GM19452 (cell line): ENCODE data around the gene PHF21A.
A peak's percentile ranks its signal among the peaks of the same experiment; 100 is the strongest.
"Not testable (repeated sequence)": the region's sequence is repeated elsewhere in the genome, so short reads cannot be mapped to it uniquely, and the experiment has no call there.

Experiments
- ATAC-seq: cut with Tn5 transposase; IDR thresholded peaks from one replicate; pipeline ENCODE4 v1.9.1; 2021; ENCODE audit not compliant: unreplicated experiment

Gene PHF21A

GRCh38 chr11:45906096-45906682 lies 215.1 kb downstream of the PHF21A start:
- no peak for ATAC-seq

- not testable (repeated sequence) for ATAC-seq
These were observed 215.7 kb downstream of the PHF21A start for GRCh38 chr11:45905576-45905975.

DNA sequence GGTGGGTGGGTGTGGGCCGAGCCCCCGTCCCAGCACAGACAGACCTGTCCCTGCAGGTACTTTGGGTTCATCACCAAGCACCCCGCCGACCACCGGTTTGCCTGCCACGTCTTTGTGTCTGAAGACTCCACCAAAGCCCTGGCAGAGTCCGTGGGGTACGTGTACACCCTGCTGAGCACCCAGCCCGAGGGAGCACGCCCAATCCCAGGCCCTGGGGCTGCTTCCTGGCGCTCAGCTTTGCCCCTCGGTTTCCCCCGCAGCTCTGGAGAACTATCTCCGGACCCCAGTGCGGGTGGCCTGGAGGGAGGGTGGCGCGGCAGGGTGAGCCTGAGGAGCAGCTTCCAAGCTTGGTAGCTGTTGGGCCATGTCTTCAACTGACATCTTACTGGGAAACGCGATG lies 216.2 kb downstream of the PHF21A start:
- ATAC-seq = no peak

GRCh38 chr11:45904309-45904915 lies 216.8 kb downstream of the PHF21A start:
- ATAC-seq = no peak

DNA sequence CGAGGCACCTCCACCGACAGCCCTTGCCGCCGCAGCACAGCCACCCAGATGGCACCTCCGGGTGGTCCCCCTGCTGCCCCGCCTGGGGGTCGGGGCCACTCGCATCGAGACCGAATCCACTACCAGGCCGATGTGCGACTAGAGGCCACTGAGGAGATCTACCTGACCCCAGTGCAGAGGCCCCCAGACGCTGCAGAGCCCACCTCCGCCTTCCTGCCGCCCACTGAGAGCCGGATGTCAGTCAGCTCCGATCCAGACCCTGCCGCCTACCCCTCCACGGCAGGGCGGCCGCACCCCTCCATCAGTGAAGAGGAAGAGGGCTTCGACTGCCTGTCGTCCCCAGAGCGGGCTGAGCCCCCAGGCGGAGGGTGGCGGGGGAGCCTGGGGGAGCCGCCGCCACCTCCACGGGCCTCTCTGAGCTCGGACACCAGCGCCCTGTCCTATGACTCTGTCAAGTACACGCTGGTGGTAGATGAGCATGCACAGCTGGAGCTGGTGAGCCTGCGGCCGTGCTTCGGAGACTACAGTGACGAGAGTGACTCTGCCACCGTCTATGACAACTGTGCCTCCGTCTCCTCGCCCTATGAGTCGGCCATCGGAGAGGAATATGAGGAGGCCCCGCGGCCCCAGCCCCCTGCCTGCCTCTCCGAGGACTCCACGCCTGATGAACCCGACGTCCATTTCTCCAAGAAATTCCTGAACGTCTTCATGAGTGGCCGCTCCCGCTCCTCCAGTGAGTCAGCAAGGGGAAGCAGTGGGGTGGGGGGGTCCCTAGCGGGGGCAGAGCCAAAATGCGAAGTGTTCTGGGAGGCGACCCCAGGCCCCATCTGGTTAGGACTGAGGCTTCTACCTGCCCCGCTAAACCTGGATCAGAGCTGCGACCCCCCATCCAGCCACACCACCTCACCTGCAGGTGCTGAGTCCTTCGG lies 218.5 kb downstream of the PHF21A start:
- ATAC-seq = no peak

DNA sequence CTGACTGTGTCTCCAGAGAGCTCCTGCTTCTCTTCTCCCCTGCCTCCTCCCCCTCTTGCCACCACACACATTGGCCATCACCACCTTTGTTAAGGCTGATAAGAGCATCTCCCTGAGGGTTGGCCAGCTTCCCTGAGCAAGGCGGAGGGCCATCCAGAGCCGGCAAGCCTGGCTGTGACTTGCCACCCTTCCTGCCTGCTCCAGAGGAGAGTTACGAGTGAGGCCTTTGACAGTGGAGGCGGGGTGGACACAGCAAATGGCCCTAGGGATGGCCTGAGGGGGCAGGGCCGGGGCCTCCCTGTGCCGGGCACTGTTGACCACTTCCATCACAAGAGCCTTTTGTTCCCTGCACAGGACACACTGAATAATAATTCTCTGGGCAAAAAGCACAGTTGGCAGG lies 219.6 kb downstream of the PHF21A start:
- no peak for ATAC-seq

DNA sequence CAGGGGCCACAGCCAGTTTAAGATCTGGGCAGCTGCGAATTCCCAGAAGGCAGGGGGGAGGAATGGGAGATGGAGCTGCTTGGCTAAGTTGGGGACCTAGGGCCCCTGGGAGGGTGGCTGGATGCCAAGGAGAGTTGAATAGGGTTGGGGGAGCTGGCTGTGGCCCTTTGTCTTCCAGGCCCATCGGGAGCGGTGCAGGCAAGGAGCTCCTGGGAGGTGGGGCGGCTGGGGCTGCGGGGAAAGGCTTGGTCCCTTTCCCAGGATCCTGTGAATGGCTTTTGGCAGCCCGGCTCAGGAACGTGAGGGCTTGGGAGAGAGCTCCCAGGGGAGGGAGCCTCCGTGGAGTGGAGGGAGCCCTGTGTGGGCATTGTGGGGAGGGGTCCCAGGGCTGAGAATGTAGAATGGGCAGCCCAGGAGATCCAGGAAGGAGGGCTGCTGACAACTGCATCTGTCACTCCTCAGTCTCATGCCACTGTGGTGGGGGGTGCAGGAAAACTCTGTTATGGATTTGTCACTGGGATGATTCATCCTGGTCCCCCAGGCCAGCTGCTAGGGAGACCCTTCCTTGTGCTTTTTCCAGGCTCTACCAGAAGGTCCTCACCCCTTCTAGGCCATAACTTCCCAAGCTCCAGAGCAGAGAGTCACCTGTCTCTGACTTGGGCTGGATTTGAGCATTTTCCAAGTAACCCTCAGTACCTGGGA lies 220.2 kb downstream of the PHF21A start:
- no peak for ATAC-seq

DNA sequence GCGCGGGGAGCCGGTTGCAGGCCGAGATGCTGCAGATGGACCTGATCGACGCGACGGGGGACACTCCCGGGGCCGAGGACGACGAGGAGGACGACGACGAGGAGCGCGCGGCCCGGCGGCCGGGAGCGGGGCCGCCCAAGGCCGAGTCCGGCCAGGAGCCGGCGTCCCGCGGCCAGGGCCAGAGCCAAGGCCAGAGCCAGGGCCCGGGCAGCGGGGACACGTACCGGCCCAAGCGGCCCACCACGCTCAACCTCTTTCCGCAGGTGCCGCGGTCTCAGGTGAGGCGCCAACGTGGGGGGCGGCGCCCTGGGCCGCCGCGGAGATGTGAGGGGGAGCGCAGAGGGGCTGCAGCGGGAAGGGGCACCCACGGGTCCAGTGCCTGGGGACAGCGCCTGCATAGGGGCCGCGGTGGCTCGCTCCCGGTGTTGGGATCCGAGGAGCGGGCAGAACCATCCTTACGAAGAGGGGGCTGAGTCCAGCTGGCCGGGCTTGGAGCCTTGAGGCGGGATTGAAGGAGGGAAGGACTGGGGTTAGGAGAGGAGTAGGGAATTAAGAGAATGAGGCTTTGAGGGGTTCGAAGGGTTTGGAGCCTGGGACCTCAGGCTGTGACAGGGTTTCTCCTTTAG lies 221.0 kb downstream of the PHF21A start:
- peak; percentile 13 for ATAC-seq

DNA sequence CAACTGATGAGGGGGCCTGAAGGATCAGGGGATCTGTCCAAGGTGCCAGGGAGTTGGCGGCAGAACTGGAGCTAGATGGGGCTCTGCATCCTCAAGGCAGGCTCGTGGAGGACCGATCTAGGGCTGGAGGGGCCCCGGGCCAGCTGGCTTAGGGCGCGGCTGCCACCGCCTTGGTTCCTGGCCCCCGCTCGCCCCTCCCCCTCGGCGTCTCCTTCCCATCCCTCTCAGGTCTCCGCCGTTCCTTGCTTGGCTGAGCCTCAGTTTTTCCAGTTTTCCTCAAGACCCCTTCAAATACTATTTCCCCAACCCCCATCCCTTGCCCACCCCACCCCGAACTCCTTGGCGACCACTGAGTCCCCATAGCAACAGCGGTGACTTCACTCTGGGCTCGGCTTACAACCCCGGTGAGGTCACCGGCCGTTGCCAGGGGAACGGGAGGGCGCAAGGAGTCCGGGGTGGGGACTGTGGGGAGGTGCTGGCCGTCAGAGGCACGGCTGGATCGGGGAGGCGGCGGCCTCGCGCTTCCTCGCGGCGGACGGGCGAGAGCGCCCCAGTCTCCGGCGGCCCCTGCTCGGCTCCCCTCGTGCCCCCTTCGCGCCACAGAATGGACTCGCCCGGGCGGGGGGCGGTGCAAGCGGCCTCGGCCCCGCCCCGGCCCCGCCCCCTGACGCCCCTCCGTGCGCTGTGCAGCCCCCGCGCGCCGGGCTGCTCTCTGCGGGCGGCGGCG lies 221.6 kb downstream of the PHF21A start:
- peak; percentile 55 for ATAC-seq

- ATAC-seq = no peak
These were observed 222.2 kb downstream of the PHF21A start for GRCh38 chr11:45899086-45899447.

DNA sequence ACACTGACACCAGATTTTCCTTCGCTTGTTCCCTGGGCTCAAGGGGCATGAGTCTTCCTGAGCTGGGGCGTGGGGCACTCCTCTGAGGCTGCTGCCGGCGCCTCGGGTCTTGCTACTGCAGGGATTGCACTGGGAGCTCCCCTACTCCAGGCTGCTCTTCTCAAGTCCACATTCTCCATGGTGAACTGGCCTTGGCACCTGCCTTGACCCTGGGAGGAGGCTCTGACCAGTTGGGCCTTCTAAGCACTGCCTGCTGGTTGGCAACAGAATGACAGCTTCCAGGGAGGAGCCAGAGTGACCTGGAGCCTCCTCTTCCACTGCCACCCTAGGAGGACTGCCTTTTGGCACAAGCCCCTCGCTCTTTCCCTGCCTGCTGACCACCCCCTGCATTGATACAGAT lies 223.7 kb downstream of the PHF21A start:
- ATAC-seq = no peak

- ATAC-seq = no peak
These were observed 224.8 kb downstream of the PHF21A start for GRCh38 chr11:45896422-45896984.

GRCh38 chr11:45895553-45896259 lies 225.5 kb downstream of the PHF21A start:
- no peak for ATAC-seq

GRCh38 chr11:45894555-45895247 lies 226.6 kb downstream of the PHF21A start:
- ATAC-seq = no peak

GRCh38 chr11:45892856-45893255 lies 228.4 kb downstream of the PHF21A start:
- no peak for ATAC-seq

DNA sequence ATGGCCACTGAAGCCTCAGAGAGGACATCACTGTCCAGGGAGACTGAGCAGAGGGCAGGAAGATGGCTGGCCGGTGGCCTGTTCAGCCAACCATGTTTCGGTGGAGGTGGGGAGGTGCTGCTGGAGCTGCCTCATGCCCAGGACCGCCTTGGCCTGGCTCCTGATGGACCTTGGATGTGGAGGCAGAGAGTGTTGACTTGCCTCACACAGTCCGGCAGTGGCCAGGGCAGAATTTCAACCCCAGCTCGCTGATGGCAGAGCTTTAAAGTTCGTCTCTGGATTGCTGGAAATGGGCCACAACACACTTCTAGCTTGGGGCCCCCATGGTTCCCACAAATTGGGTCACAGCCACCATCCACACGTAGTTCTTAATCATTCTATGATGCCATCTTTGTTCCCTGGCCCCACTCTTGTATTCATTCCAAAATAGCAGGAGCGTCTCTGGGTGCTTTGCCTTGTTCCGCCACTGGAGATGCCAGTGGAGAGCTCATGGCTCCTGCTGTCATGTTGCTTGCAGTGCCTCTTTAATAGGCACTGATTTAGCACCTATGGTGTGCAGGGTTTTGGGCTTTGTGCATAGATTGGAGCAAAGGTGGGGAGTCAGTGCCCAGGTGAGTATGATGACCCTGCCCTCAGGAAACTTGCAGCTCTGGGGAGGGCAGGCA lies 230.2 kb downstream of the PHF21A start:
- ATAC-seq = no peak

DNA sequence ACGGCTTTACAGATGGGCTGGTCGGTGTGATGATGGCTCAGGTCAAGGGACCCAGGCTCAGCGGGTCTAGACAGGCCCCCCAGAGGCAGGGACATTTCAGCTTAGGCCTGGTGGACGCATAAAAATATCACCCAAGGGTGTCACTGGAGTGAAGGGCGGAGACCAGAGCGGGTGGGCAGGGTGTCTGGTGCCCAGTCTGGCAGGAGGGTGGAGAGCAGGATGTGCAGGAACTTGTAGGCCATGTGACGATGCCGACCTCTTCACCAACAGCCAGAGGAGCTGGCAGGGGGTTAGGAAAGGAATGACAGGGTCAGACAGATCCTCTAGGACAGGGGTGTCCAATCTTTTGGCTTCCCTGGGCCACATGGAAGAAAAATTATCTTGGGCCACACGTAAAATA lies 231.3 kb downstream of the PHF21A start:
- no peak for ATAC-seq

- ATAC-seq = no peak
These were observed 231.7 kb downstream of the PHF21A start for GRCh38 chr11:45889555-45889954.
